Sigmoid colon (tissue), 7 donors: ENCODE measurements around the gene CTBP2. TPM values are rescaled to one million over a fixed set of nuclear protein-coding genes. Genes with fewer than 3 reads are reported as not detected.

Experiments used
- DNase-seq: peaks from one replicate; pipeline ENCODE4 v3.0.0-alpha.2; 2019
- H3K27ac ChIP-seq, 4 donors: fragments of 200-600 bp; sonication (generic); one replicate each; pipeline ENCODE4 v1.5.1; 2016 to 2019; ENCODE audit warnings: mild to moderate bottlenecking in 1 of 4
- H3K27me3 ChIP-seq, 3 donors: fragments of 200-600 bp; sonication (generic); one replicate each; pipeline ENCODE4 v1.5.1; 2019; ENCODE audit warnings: mild to moderate bottlenecking in 1 of 3
- H3K36me3 ChIP-seq, 4 donors: fragments of 200-600 bp; sonication (generic); one replicate each; pipeline ENCODE4 v1.5.1; 2016 to 2019
- H3K4me1 ChIP-seq, 4 donors: fragments of 200-600 bp; sonication (generic); one replicate each; pipeline ENCODE4 v1.5.1; 2017 to 2019
- H3K4me3 ChIP-seq, 4 donors: fragments of 200-600 bp; sonication (generic); one replicate each; pipeline ENCODE4 v1.5.1; 2017 to 2019; ENCODE audit warnings: mild to moderate bottlenecking in 2 of 4, moderate library complexity in 1 of 4
- H3K9me3 ChIP-seq, 4 donors: fragments of 200-600 bp in 3 of 4; sonication (generic) in 3 of 4; one replicate each; pipeline versions ENCODE4 v1.5.1 to v1.6.1; 2013 to 2019
- CTCF ChIP-seq, 4 experiments: fragments of 450-650 bp in 3 of 4; fragments of 200-600 bp in 1 of 4; IDR thresholded peaks; one replicate each; pipeline ENCODE4 v1.5.1; 2016 to 2019; ENCODE audit warnings: antibody characterized with exemption in 4 of 4, mild to moderate bottlenecking in 3 of 4, moderate library complexity in 2 of 4
- EP300 ChIP-seq, 4 donors: sonication (generic); formaldehyde crosslinking; IDR thresholded peaks; one replicate each; pipeline ENCODE4 v1.6.1; 2017; ENCODE audit warnings: antibody characterized with exemption in 4 of 4
- POLR2A ChIP-seq, 2 donors: fragments of 450-650 bp; IDR thresholded peaks; one replicate each; pipeline ENCODE4 v1.6.1; 2016; ENCODE audit warnings: antibody characterized with exemption in 2 of 2, mild to moderate bottlenecking in 2 of 2, moderate library complexity in 2 of 2
- POLR2AphosphoS5 ChIP-seq, 4 donors: sonication (generic); formaldehyde crosslinking; IDR thresholded peaks; one replicate each; pipeline ENCODE4 v1.6.1; 2017; ENCODE audit warnings: antibody characterized with exemption in 4 of 4
- WGBS, 2 donors: extraction: QIAGEN DNeasy Blood & Tissue Kit; methylation state at CpG; one replicate each; pipeline ENCODE4 v1.1.7; 2013; 5-methylcytosine and 5-hydroxymethylcytosine counted together
- intact Hi-C: fragments of 100-400 bp; cut with DNase I; formaldehyde crosslinking; loops from one replicate; pipeline ENCODE4 v1.15.1; 2023
- polyA plus RNA-seq, 3 donors: library from polyadenylated mRNA; stranded (reverse); fragments of 200-250 nt; gene quantifications; one replicate each; pipeline ENCODE4 v1.2.3, GENCODE V29; 2013
- total RNA-seq, 4 donors: library from RNA; depleted of rRNA; stranded (reverse); fragments of >200 nt; gene quantifications; one replicate each; pipeline ENCODE4 v1.1.0, GENCODE V29; 2016
- donor health status: healthy with polysubstance abuse.
- donor health status: Bipolar disorder and iron deficiency.
- donor health status: healthy.

Gene CTBP2
- total and polyA plus RNA-seq, 7 donors: 31.2 to 62.4 (median 52.0) TPM

- DNase-seq: no peak
- TF ChIP-seq POLR2A (IDR thresholded peaks at IDR 0.05): no peak
- no peak for TF ChIP-seq CTCF (IDR thresholded peaks at IDR 0.05)
- TF ChIP-seq EP300 (IDR thresholded peaks at IDR 0.05): no peak
- no peak for TF ChIP-seq POLR2AphosphoS5 (IDR thresholded peaks at IDR 0.05)
- Histone ChIP-seq H3K9me3 (no peaks in the 10 kb centered on the region), H3K27me3 (no peaks in the 10 kb centered on the region), H3K4me1 (peaks cover 0 to 73% (median 68%) of the 10 kb centered on the region in 4 donors), H3K27ac (peak overlapping the region in 3 of 4 donors; percentile 38 to 98 (median 52)), H3K4me3 (no peak overlapping the region), H3K36me3 (no peaks in the 10 kb centered on the region)
- intact Hi-C loops: no loop called here
- 57 to 70% methylated on average over 12 of the region's 12 CpGs for WGBS, 2 donors
These were observed 16.2 kb downstream of the CTBP2 start for GRCh38 chr10:125144206-125144605.

- intact Hi-C loops: no loop called here
- DNase-seq: no peak
- H3K27me3 ChIP-seq: no peaks in the 10 kb centered on the region
- peaks cover 0 to 66% (median 62%) of the 10 kb centered on the region in 4 donors for H3K4me1 ChIP-seq
- H3K4me3 ChIP-seq: no peak overlapping the region
- H3K9me3 ChIP-seq: no peaks in the 10 kb centered on the region
- 83 to 91% methylated on average over 9 of the region's 9 CpGs for WGBS, 2 donors
- TF ChIP-seq CTCF (IDR thresholded peaks at IDR 0.05): no peak
- TF ChIP-seq POLR2A (IDR thresholded peaks at IDR 0.05): no peak
- no peak for TF ChIP-seq POLR2AphosphoS5 (IDR thresholded peaks at IDR 0.05)
- TF ChIP-seq EP300 (IDR thresholded peaks at IDR 0.05): no peak
- no peaks in the 10 kb centered on the region for H3K36me3 ChIP-seq
- H3K27ac ChIP-seq: no peak overlapping the region
These were observed 17.4 kb downstream of the CTBP2 start for GRCh38 chr10:125142946-125143345.

GRCh38 chr10:125141860-125142484, 18.4 kb downstream of the CTBP2 start:
- WGBS, 2 donors: 88 to 91% methylated on average over 12 of the region's 12 CpGs
- Histone ChIP-seq H3K27me3 (no peaks in the 10 kb centered on the region), H3K4me1 (peaks cover 0 to 66% (median 62%) of the 10 kb centered on the region in 4 donors), H3K9me3 (no peaks in the 10 kb centered on the region), H3K36me3 (no peaks in the 10 kb centered on the region), H3K27ac (no peak overlapping the region), H3K4me3 (no peak overlapping the region)
- intact Hi-C loops: no loop called here
- DNase-seq: no peak
- TF ChIP-seq POLR2AphosphoS5 (IDR thresholded peaks at IDR 0.05) (no peak), CTCF (IDR thresholded peaks at IDR 0.05) (no peak), EP300 (IDR thresholded peaks at IDR 0.05) (no peak), POLR2A (IDR thresholded peaks at IDR 0.05) (no peak)

GRCh38 chr10:125141150-125141859, 19.1 kb downstream of the CTBP2 start:
- H3K4me1 ChIP-seq: peaks cover 0 to 66% (median 62%) of the 10 kb centered on the region in 4 donors
- no peaks in the 10 kb centered on the region for H3K36me3 ChIP-seq
- DNase-seq: no peak
- TF ChIP-seq EP300 (IDR thresholded peaks at IDR 0.05): no peak
- TF ChIP-seq CTCF (IDR thresholded peaks at IDR 0.05): no peak
- no peak for TF ChIP-seq POLR2A (IDR thresholded peaks at IDR 0.05)
- H3K27me3 ChIP-seq: no peaks in the 10 kb centered on the region
- intact Hi-C loops: no loop called here
- H3K4me3 ChIP-seq: no peak overlapping the region
- 85 to 91% methylated on average over 16 of the region's 16 CpGs for WGBS, 2 donors
- H3K9me3 ChIP-seq: no peaks in the 10 kb centered on the region
- H3K27ac ChIP-seq: no peak overlapping the region
